IMR-90 (cell line): Measurements from ENCODE around the gene MNAT1. TPM values are rescaled to one million over a fixed set of nuclear protein-coding genes. Genes with fewer than 3 reads are reported as not detected.

Experiments used
- ATAC-seq: fragments of 200-7000 bp; cut with Tn5 transposase; 2 replicates; pipeline ENCODE4 v1.9.1; 2020; ENCODE audit warnings: low read depth, mild to moderate bottlenecking, moderate library complexity
- BruUV-seq: library from RNA; stranded (reverse); fragments of 400-500 nt; replicated peaks from 2 replicates; lab custom pipeline; 2021; lab: Mats Ljungman, UMichigan
- CTCF ChIA-PET: fragments of 300-600 bp; formaldehyde crosslinking; extraction: SDS; loops from one replicate; lab custom pipeline; 2021; ENCODE audit warnings: antibody characterized with exemption; lab: Yijun Ruan, JAX
- POLR2A ChIA-PET: fragments of 300-600 bp; sonication (Branson Sonifier 250); formaldehyde crosslinking; loops from one replicate; lab custom pipeline; 2022; ENCODE audit warnings: antibody characterized with exemption; ENCODE audit not compliant: unreplicated experiment; lab: Charles Lee
- DNase-seq: peaks from one replicate; pipeline ENCODE4 v3.0.0; 2013
- H2AFZ ChIP-seq: replicated peaks from 2 replicates; pipeline ENCODE3; 2013; ENCODE audit warnings: low read length, mild to moderate bottlenecking; ENCODE audit not compliant: poor library complexity
- H2AK5ac ChIP-seq: 2 replicates; pipeline ENCODE4 v1.6.1; 2013; ENCODE audit warnings: low read depth, low read length, inconsistent platforms
- H2AK9ac ChIP-seq: replicated peaks from 2 replicates; pipeline ENCODE3; 2013; ENCODE audit warnings: mild to moderate bottlenecking, low read depth, low read length, moderate library complexity; ENCODE audit not compliant: poor library complexity
- H2BK120ac ChIP-seq: 2 replicates; pipeline ENCODE4 v1.6.1; 2013; ENCODE audit warnings: low read depth, low read length, inconsistent platforms
- H2BK15ac ChIP-seq: 3 replicates; pipeline ENCODE4 v1.6.1; 2013; ENCODE audit warnings: low read depth, low read length, inconsistent platforms
- H2BK20ac ChIP-seq: 2 replicates; pipeline ENCODE4 v1.6.1; 2013; ENCODE audit warnings: low read depth, mild to moderate bottlenecking, inconsistent platforms, low read length, moderate library complexity
- H2BK5ac ChIP-seq: 2 replicates; pipeline ENCODE4 v1.6.1; 2013; ENCODE audit warnings: mild to moderate bottlenecking, low read depth, low read length, inconsistent platforms; ENCODE audit not compliant: poor library complexity, severe bottlenecking
- H3K14ac ChIP-seq: replicated peaks from 2 replicates; pipeline ENCODE4 v1.6.1; 2013; ENCODE audit warnings: low read depth, low read length, inconsistent platforms
- H3K18ac ChIP-seq: 2 replicates; pipeline ENCODE4 v1.6.1; 2013; ENCODE audit warnings: low read depth, low read length, control low read depth
- H3K23ac ChIP-seq: 2 replicates; pipeline ENCODE4 v1.6.1; 2013; ENCODE audit warnings: low read depth, low read length, inconsistent platforms
- H3K27ac ChIP-seq: 2 replicates; pipeline ENCODE4 v1.5.1; 2013; ENCODE audit warnings: mild to moderate bottlenecking, control low read depth, low read length; ENCODE audit not compliant: insufficient read depth
- H3K27me3 ChIP-seq: 2 replicates; pipeline ENCODE4 v1.6.1; 2013; ENCODE audit warnings: low read length; ENCODE audit not compliant: control insufficient read depth, insufficient read depth
- H3K36me3 ChIP-seq: 2 replicates; pipeline ENCODE4 v1.6.1; 2013; ENCODE audit warnings: low read length, mixed read lengths; ENCODE audit not compliant: control insufficient read depth, insufficient read depth
- H3K4ac ChIP-seq: 2 replicates; pipeline ENCODE4 v1.6.1; 2013; ENCODE audit warnings: low read depth, low read length, inconsistent platforms
- H3K4me1 ChIP-seq: 2 replicates; pipeline ENCODE4 v1.6.1; 2013; ENCODE audit warnings: low read length, mixed read lengths; ENCODE audit not compliant: control insufficient read depth, insufficient read depth
- H3K4me2 ChIP-seq: 2 replicates; pipeline ENCODE4 v1.6.1; 2013; ENCODE audit warnings: low read depth, mild to moderate bottlenecking, control low read depth, low read length, moderate library complexity
- H3K4me3 ChIP-seq: 2 replicates; pipeline ENCODE4 v1.5.1; 2013; ENCODE audit warnings: low read depth, mild to moderate bottlenecking, control low read depth, low read length, moderate library complexity; ENCODE audit not compliant: insufficient read depth
- H3K56ac ChIP-seq: 2 replicates; pipeline ENCODE4 v1.6.1; 2013; ENCODE audit warnings: low read length, inconsistent platforms; ENCODE audit not compliant: insufficient read depth; ENCODE audit errors: extremely low read depth
- H3K79me1 ChIP-seq, 2 experiments: 2 replicates each; pipeline ENCODE4 v1.6.1; 2013; ENCODE audit warnings: low read length in 2 of 2, inconsistent platforms in 1 of 2, low read depth in 1 of 2
- H3K9ac ChIP-seq: 2 replicates; pipeline ENCODE4 v1.6.1; 2013; ENCODE audit warnings: low read depth, low read length, control low read depth
- H3K9me1 ChIP-seq: 2 replicates; pipeline ENCODE4 v1.6.1; 2013; ENCODE audit warnings: low read length, inconsistent platforms; ENCODE audit not compliant: insufficient read depth
- H3K9me3 ChIP-seq: 2 replicates; pipeline ENCODE4 v1.6.1; 2013; ENCODE audit warnings: low read length; ENCODE audit not compliant: control insufficient read depth, insufficient read depth
- H4K20me1 ChIP-seq: 2 replicates; pipeline ENCODE4 v1.6.1; 2013; ENCODE audit warnings: low read length, inconsistent platforms; ENCODE audit not compliant: insufficient read depth
- H4K5ac ChIP-seq: 2 replicates; pipeline ENCODE4 v1.6.1; 2013; ENCODE audit warnings: mild to moderate bottlenecking, low read depth, low read length, control low read depth
- H4K8ac ChIP-seq, 2 experiments: 2 replicates each; pipeline ENCODE4 v1.6.1; 2013; ENCODE audit warnings: low read depth in 2 of 2, low read length in 2 of 2, control low read depth in 1 of 2, inconsistent platforms in 1 of 2
- H4K91ac ChIP-seq: 2 replicates; pipeline ENCODE4 v1.6.1; 2013; ENCODE audit warnings: low read depth, low read length, inconsistent platforms; ENCODE audit not compliant: insufficient read depth
- CEBPB ChIP-seq: IDR thresholded peaks from 2 replicates; pipeline ENCODE4 v1.6.1; 2012; ENCODE audit warnings: low read depth, low read length, improper control_type of control experiment
- NFE2L2 ChIP-seq: fragments of 150-350 bp; IDR thresholded peaks from 2 replicates; pipeline ENCODE4 v1.6.1; 2016; ENCODE audit warnings: low read depth, mild to moderate bottlenecking, low read length
- WGBS, 2 experiments: methylation state at CpG; one replicate each; pipeline versions ENCODE4 v1.1.5 to v1.1.7; 2013; ENCODE audit warnings: missing lambda C conversion rate in 2 of 2; ENCODE audit not compliant: insufficient read length in 1 of 2; ENCODE audit errors: extremely low coverage in 2 of 2; 5-methylcytosine and 5-hydroxymethylcytosine counted together
- dilution Hi-C: fragments of 300-500 bp; cut with HindIII; formaldehyde crosslinking; loops from one replicate; pipeline ENCODE4 v1.14.3; 2018; ENCODE audit warnings: low sequenced_read_pairs; ENCODE audit not compliant: unreplicated experiment
- in situ Hi-C: fragments of 300-500 bp; cut with MboI; formaldehyde crosslinking; loops from 3 replicates; pipeline ENCODE4 v1.14.3; 2019; ENCODE audit warnings: low sequenced_read_pairs, inconsistent platforms, mixed read lengths
- intact Hi-C: fragments of 100-400 bp; cut with micrococcal nuclease; formaldehyde crosslinking; loops from 2 replicates; pipeline ENCODE4 v1.10.0; 2022
- polyA plus RNA-seq, 3 experiments: library from polyadenylated mRNA; depleted of rRNA; stranded (reverse); fragments of >200 nt; gene quantifications; 2 replicates each; pipeline ENCODE4 v1.2.3, GENCODE V29; 2012; ENCODE audit warnings: low replicate concordance in 1 of 3
- total RNA-seq: library from RNA; depleted of rRNA; stranded (reverse); fragments of >200 nt; gene quantifications from 2 replicates; pipeline ENCODE4 v1.2.3, GENCODE V29; 2012

Gene MNAT1
- total and polyA plus RNA-seq, 2 of the 4 experiments (the other 2 are of a cell fraction): 48.2 to 53.0 TPM

DNA sequence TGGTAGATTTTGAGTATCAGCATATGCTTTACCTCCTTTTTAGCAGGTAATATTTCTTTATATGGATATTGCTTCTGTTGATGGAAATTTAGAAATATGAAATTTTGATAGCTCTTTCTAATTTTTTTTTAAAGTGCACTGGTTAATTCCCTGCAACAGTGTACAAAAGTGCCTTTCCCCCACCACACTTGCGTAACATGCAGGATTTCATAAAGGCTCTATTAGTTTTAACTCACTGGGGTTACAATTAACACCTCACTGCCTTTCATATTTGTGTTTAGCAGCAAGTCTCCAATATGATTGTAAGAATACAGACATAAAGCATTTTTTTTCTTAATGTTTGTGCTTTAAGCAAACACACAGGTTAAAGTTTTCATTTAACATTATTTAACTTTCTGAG lies 25.6 kb downstream of the MNAT1 start:
- Histone ChIP-seq H3K79me1 (peaks cover 21 to 59% of the 10 kb centered on the region in 2 experiments), H3K27me3 (no peaks in the 10 kb centered on the region), H3K4me1 (peaks cover 13% of the 10 kb centered on the region), H3K23ac (no peak overlapping the region), H2AFZ (no peak overlapping the region), H2BK15ac (no peak overlapping the region), H3K18ac (no peak overlapping the region), H3K14ac (no peak overlapping the region), H3K27ac (no peak overlapping the region), H4K5ac (no peak overlapping the region), H3K9me3 (no peaks in the 10 kb centered on the region), H3K56ac (no peak overlapping the region), H3K4me3 (no peak overlapping the region), H3K9me1 (peaks cover 9% of the 10 kb centered on the region), H4K91ac (no peak overlapping the region), H3K4me2 (no peak overlapping the region), H3K9ac (no peak overlapping the region), H2BK120ac (no peak overlapping the region), H3K36me3 (no peaks in the 10 kb centered on the region), H2AK9ac (no peak overlapping the region), H4K8ac (no peak overlapping the region), H4K20me1 (peaks cover 14% of the 10 kb centered on the region; the same call in 1 of the 2 replicates), H3K4ac (no peak overlapping the region), H2BK5ac (no peak overlapping the region), H2BK20ac (no peak overlapping the region), H2AK5ac (no peak overlapping the region)
- TF ChIP-seq CEBPB (peak; percentile 46), NFE2L2 (no peak)
- dilution Hi-C loops: no loop called here
- WGBS, 2 experiments: no CpG with 5 or more reads among the region's 1 CpG
- intact Hi-C loops: no loop called here
- ChIA-PET POLR2A (no interaction called here), CTCF (interaction anchor here (0.9 kb wide), 1 partner anchor 14 kb away, joined by 3 read pairs; no protein-coding TSS in a partner anchor)
- DNase-seq (no peak), ATAC-seq (no peak)
- in situ Hi-C loops: no loop called here
- BruUV-seq: no TSS peak
